GM19395 (cell line): ENCODE data around the gene CEP57L1.
"Not testable (repeated sequence)": the region's sequence is repeated elsewhere in the genome, so short reads cannot be mapped to it uniquely, and the experiment has no call there.

ENCODE experiments used
- ATAC-seq: cut with Tn5 transposase; IDR thresholded peaks from one replicate; pipeline ENCODE4 v1.9.1; 2021; ENCODE audit warnings: mild to moderate bottlenecking, moderate library complexity; ENCODE audit not compliant: unreplicated experiment

CEP57L1 gene

DNA sequence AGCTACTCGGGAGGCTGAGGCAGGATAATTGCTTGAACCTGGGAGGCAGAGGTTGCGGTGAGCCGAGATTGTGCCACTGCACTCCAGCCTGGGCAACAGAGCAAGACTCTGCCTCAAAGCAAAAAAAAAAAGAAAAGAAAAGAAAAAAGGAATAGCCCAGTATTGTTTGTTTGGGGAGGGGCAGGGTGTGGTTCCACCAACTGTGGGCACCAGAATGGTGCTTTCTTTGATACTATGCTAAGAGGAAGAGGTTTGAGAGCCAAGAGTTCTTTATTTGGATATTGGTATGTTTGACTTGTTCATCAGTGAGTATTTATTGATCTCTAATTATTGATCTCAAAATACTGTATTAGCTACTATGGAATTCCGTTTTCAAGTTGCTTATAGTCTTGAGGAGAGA, 72.3 kb downstream of the CEP57L1 start:
- ATAC-seq: no peak

DNA sequence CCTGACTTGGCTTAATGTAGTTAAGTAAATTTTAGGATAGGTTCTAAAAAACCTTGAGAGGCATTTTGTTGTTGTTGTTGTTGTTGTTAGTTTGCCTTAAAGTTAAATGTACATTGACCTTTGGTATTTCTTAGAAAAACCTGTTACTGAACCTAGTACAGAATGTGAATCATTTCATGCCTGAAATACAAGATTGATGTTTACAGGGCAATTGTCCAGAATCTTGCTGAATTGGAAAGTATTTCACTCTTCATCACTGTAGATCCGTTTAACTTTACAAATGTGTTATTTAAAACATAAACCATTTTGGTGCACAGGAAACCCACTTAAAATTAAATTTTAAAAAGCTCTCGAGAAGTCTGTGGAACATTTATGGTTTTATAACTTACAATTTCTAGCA, 75.0 kb downstream of the CEP57L1 start:
- ATAC-seq: no peak

DNA sequence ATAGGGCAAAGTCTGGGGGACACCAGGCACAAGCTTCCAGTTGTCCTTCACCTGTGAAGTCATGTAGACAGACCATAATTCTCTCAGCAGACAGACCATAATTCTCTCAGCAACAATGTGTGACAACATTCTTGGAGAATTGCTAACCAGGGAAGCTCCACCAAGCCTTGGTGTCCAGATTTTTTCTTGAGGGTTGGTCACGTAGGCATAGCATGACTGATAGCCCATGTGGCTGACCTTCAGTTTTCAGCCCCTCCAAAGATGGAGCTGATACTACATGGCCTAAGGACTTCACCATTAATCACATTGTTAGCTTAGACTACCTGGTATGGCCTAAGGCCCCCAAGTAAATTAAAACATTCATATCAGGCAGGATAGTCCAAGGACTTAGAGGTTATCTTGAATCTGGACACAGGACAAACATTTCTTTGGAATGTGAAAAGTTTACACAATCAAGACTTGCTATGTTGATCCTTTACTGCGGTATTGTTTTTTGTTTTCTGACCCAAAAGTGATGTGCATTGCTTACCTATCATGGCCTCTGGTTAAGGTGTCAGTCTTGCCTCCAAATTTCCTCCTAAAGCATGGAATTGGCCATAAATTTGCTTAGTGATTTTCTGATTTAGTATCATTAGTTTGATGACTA, 76.9 kb downstream of the CEP57L1 start:
- no peak for ATAC-seq

DNA sequence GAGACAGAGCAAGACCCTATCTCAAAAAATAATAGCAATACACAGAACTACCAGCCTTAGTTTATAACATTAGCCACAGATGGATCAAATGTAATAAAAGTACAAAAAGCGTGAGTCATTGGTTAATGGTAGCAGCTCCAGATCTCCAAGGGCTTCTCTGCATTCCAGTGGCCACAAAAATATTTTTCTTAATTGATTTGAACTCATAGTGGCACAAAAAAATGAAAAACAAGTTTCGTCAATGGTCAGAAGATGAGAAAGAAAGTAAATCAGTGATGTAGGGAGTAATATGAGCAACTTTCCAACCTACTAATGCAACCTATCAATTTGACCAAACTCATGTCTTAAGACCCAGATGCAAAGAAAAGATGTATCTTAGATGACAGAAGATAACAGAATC, 79.6 kb downstream of the CEP57L1 start:
- ATAC-seq: no peak

DNA sequence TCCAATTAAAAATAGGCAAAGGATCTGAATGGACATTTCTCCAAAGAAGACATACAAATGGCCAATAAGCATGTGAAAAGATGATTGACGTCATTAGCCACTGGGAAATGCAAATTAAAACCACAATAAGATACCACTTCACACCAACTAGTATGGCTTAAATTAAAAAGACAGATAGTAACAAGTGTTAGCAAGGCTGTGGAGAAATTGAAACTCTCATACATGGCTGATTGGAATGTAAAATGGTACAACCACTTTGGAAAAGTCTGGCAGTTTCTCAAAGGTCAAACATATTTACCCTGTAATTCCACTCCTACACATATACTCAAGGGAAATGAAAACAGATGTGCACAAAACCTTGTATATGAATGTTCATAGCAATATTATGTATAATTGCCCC, 83.6 kb downstream of the CEP57L1 start:
- no peak for ATAC-seq

DNA sequence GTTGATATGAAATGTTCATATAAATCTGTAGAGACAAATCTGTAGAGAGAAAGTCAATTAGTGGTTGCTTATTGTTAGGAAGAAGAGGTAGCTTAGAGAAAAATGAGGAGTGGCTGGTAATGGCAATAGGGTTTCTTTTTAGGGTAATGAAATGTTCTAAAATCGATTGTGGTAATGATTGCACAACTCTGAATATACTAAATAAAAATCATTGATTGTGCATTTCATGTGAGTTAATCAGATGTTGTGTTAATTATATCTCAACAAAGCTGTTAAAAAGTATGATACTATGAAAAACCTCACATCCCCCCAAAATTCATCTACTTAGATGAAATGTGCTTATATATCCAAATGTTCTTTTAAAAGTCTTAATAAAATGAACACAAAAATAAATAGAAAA, 84.2 kb downstream of the CEP57L1 start:
- ATAC-seq: no peak

DNA sequence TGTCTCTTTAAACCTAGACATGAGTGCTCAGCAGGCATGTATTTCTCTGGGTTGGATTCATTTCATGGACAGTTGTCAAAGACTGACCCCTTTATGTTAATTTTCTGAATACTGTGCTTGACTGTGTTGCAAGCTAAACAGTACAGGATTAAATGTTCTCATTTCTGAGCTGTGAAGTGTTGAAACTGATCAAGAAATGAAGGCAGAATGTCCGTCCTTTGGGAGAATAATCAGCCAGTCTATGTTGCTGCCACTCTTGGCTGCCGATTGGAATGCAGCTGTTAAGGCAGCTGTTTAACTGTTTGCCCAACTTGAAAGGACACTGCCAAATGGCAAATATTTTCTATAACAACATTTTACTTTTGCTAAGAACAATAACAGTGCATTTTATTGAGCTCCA, 87.3 kb downstream of the CEP57L1 start:
- no peak for ATAC-seq

DNA sequence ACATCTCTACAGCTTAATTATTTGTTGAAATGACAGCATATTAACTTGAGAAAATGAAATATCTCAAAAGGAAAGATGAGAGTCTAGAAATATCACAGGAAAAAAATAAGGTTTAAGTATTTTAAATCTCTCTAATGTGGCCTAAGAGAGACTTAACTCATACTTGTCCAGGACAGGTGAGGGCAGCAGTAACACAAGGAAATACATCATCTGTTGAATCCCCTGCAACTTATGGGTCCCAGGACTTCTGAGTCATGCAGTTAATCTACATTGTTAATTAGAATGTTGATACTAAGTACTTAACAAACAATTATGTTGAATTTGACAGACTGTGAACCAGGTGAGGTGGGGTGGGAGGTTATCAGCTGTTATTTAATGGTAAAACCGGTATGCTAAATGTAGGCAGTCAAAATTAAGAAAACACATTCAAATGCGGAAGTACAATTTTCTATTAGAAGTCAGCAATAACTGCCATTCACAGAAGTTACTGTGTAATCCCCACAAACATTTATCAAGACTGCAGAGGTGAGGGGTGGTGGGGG, 87.9 kb downstream of the CEP57L1 start:
- ATAC-seq: no peak

DNA sequence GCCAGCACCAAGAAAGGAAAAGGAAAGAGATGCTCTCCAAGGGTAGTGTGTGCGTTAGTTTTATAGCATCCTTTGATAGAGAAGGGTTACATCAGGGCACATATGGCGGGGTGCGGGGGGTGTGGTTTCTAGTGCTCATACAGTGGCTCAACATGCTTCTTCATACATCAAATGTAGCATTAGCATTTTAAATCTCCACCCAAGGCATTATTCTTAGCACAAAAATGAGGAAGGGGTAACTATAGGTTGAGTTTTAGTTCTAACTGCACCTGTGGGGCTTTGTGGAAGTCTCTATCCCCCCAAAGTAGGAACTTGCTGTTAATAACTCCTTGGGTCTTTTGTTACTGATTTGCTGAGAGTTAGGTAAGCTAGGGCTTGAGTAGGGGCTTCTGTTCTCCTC, 89.3 kb downstream of the CEP57L1 start:
- no peak for ATAC-seq

DNA sequence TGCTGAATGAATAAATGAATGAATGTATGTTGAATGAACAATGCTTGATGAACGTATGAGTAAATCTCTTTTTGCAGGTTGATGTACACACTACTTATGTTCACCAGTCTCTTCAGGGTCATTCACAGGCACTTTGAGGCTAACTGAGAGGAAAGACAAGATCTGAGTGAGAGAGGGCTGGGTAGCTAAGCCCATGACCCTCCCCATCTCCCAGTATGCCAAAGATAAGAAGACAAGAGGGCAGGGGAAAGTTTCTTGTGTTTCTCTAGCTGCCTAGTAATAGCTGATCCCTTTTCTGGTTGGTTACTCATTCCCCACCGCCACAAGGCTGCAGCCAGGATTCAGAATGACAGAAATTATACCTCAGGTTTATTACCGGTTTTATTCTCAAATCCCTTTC, 90.7 kb downstream of the CEP57L1 start:
- ATAC-seq: no peak

DNA sequence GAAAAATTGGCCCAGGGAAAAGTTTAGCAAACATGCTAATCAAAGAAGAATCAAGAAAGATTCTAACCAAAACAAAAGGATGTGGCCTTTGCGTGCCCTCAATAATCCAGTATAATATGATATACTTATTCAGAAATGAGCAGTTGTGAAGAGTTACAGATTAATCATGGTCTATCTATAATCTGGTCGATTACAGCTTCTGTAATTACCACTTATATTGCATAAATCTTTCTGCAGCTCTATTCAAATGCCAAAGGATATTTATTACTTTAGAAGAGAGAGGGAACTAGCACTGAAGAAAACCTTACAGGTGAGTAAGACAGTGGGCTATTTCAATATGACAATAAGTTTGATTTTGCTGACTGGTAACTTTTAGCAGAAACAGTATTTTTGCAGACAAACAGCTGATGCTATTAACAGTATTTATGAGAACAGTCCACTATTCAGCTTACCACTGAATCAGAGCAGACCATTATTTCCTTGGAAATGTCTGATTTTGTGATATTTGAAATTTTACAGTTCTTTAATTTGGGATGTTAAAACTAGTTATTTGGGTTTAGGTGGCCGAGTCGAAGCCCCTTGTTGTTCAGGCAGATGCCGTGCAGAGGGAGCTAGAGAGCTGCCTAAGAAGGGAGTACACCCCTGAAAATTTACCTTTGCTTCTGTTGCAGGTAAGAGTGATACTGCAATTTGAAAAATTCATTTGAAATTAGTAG, 92.2 kb downstream of the CEP57L1 start:
- no peak for ATAC-seq

DNA sequence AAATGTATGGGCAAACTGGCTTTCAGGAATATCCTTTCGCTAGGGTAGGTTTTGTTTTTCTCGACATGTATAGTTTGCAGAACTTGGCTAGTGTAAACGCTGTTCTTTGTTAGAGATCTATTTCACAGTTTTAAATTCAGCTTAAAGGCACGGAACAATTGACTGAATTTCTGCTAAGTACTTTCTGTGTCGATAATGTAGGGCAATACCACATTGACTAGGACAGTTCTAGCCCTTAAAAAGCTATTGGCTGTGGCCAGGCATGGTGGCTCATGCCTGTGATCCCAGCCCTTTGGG, 92.8 kb downstream of the CEP57L1 start:
- ATAC-seq: no peak

DNA sequence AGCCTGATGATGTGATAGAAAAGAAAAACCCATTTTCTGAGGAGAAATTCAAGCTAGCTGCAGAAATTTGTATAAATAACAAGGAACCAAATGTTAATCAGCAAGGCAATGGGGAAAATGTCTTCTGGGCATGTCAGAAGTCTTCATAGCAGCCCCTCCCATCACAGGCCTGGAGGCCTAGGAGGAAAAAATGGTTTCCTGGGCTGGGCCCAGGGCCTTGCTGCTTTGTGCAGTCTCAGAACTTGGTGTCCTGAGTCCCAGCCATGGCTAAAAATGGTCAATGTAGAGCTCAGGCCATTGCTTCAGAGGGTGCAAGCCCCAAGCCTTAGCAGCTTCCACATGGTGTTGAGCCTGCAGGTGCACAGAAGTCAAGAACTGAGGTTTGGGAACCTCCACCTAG, 96.1 kb downstream of the CEP57L1 start:
- not testable (repeated sequence) for ATAC-seq

DNA sequence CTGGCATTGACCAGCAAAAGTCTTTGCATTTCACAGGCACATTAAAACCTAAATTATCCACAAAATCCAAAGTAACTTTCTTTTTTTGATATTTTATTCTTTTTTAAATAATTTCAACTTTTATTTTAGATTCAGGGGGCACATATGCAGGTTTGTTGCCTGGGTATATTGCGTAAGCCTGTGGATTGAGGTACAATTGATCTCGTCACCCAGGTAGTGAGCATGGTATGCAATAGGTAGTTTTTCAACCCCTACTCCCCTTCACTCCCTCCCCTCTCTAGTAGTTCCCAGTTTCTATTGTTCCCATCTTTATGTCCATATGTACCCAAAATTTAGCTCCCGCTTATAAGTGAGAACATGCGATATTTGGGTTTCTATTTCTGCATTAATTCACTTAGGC, 97.6 kb downstream of the CEP57L1 start:
- no peak for ATAC-seq

DNA sequence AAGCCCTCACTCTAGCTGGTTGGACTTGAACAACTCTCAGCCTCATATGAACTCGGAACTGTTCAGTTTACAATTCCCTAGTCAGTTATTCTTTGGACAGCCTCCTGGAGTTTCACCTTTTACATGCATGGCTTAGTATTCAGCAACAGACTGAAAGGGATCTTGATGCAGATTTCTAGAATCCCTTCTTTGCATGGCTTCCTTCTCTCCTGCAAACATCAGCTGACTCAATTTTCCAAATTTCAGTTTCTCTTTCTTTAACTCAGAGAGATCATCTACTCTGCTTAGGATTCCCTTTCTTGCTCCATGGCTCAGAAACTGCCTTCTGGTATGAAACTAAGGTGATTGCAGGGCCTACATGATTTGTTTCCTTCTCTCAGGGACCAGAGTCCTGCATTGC, 99.6 kb downstream of the CEP57L1 start:
- ATAC-seq: no peak

DNA sequence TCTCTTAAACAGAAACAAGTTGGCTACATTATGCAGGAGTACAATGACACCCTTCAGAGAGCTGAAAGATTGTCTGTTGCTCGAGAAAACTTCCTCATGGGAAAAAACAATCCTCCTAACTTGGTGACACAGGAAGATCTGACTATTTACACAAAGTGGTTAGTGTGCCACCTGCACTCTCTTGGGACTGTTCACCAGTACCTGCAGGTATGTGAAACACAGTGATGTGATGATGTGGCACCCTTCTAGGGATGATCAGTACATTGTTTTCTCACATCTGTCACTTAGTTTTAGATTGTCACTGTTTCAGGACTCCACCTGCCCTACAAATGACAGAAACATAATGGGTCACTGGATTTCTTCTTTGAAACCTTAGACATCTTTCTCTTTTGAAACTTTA, 101.8 kb downstream of the CEP57L1 start:
- ATAC-seq: no peak

DNA sequence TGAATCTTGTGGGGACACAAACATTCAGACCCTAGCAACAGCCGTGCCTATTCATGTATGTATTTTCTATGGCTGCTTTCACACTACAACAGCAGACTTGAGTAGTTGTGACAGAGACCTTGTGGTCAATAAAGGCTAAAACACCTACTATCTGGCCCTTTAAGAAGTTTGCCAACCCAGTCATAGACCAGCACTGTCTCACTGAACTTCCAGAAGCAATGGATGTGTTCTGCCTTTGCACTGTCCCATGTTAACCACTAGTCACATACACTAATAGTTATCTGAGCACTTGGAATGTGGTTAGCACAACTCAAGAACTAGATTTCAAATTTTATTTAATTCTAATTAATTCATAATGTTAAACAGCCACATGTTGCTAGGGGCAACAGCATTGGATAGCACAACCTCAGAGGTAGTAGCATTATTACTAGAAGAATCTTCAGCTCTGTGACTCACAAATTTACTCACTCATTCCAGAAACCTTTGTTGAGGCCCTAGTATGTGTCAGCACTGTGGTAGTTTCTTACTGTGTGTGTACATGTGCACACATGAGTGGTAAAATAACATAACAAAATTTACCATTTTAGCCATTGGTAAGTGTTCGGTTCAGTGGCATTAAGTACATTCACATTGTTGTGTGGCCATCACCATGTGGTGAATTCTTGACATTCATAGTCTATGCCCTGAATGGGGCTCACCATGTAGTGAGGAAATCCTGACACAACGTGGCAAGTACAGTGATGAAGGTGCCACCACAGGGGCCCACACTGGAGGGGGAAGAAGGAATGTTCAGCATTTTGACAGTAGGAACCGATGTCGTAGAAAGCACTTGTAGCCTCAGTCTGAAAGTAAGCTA, 107.3 kb downstream of the CEP57L1 start:
- no peak for ATAC-seq

DNA sequence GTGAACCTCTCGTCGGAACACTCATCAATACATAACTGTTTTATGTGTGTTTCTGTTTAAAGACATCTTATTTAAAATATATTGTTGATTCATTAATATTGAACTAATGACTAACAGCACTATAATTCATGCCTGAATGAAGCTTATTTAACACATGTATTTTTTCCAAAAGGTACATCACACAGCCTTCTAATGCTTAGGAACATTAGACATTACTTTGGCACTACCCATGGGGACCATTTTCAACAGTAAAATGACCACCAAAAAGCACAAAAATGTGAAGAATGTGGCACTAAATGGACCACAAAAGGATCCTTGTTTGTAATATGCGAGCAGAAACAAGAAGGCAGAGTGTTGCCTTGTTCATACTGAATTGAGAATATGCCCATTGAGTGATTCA, 109.2 kb downstream of the CEP57L1 start:
- no peak for ATAC-seq

DNA sequence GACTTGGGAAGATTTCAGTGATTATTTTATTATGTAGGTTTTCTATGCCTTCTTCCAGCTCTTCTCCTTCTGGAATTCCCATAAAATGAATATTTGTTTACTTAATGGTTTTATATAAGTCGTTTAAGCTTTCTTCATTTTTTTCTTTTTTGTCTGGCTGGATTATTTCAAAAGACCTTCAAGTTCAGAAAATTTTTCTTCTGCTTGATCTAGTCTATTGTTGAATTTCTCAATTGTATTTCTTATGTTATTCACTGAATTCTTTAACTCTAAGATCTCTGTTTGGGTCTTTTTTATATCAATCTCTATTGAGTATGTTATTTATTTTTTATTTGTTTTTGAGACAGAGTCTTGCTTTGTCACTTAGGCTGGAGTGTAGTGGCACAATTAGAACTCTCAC, 117.4 kb downstream of the CEP57L1 start:
- no peak for ATAC-seq
